H1 (cell line): ENCODE data around the gene TMEM271. TPM values are rescaled to one million over a fixed set of nuclear protein-coding genes. Genes with fewer than 3 reads are reported as not detected.

Experiments used
- CHD2 ChIP-seq: IDR thresholded peaks from 2 replicates; pipeline ENCODE4 v1.6.1; 2012; ENCODE audit warnings: low read length, improper control_type of control experiment
- CTBP2 ChIP-seq: IDR thresholded peaks from 2 replicates; pipeline ENCODE4 v1.7.0; 2011; ENCODE audit warnings: borderline replicate concordance, mild to moderate bottlenecking, moderate library complexity, mixed read lengths, low read length; ENCODE audit not compliant: insufficient read depth, insufficient read length
- EGR1 ChIP-seq: IDR thresholded peaks from 2 replicates; pipeline ENCODE4 v1.6.1; 2011; ENCODE audit warnings: low read depth, low read length, borderline replicate concordance
- FOSL1 ChIP-seq: IDR thresholded peaks from 2 replicates; pipeline ENCODE4 v1.6.1; 2011; ENCODE audit warnings: mild to moderate bottlenecking, low read depth, low read length, moderate library complexity; ENCODE audit not compliant: insufficient read depth
- KDM5A ChIP-seq: fragments of 200-600 bp; IDR thresholded peaks from 2 replicates; pipeline ENCODE4 v1.7.1; 2012; ENCODE audit warnings: mild to moderate bottlenecking, low read length, inconsistent platforms, mixed read lengths
- NANOG ChIP-seq: IDR thresholded peaks from 2 replicates; pipeline ENCODE4 v1.6.1; 2011; ENCODE audit warnings: low read length, low read depth, mild to moderate bottlenecking, inconsistent platforms; ENCODE audit not compliant: insufficient read depth, poor library complexity, severe bottlenecking
- RBBP5 ChIP-seq: IDR thresholded peaks from 2 replicates; pipeline ENCODE4 v1.7.1; 2012; ENCODE audit warnings: low read depth, mild to moderate bottlenecking, inconsistent platforms, low read length, moderate library complexity, borderline replicate concordance
- SP2 ChIP-seq: IDR thresholded peaks from 2 replicates; pipeline ENCODE4 v1.6.1; 2012; ENCODE audit warnings: mild to moderate bottlenecking, low read length, inconsistent platforms
- TAF1 ChIP-seq: IDR thresholded peaks from 2 replicates; pipeline ENCODE4 v1.6.1; 2011; ENCODE audit warnings: mild to moderate bottlenecking, low read depth, low read length
- polyA plus RNA-seq, 7 experiments: library from polyadenylated mRNA; depleted of rRNA in 3 of 7; stranded (reverse) in 5 of 7; unstranded in 2 of 7; fragments of >200 nt in 5 of 7; fragments of 200-250 nt in 2 of 7; gene quantifications; 1 replicate in 5 of 7; 2 replicates in 1 of 7; 4 replicates in 1 of 7; pipeline versions ENCODE4 v1.2.1 to v1.2.3, GENCODE V29; 2011 to 2013; ENCODE audit warnings: missing spikeins in 2 of 7, mixed read lengths in 2 of 7
- total RNA-seq: library from RNA; stranded (reverse); fragmentation: NEBNext Ultra II Directional; extraction: Animal tissue kit (Norgen Biotek cat#: 25700); gene quantifications from 2 replicates; pipeline ENCODE4 v1.2.1, GENCODE V29; 2021
- TF ChIP-seq, protein P1 (sequence below), 3 experiments: IDR thresholded peaks; 1 replicate in 2 of 3; 2 replicates in 1 of 3; pipeline versions ENCODE4 v1.5.1 to v1.6.1; 2011; ENCODE audit warnings: low read length in 3 of 3, mild to moderate bottlenecking in 3 of 3, inconsistent platforms in 2 of 3, low read depth in 1 of 3, moderate library complexity in 1 of 3; ENCODE audit not compliant: insufficient read depth in 1 of 3; ENCODE audit errors: control extremely low read depth in 1 of 3

Gene TMEM271
- total and polyA plus RNA-seq, 2 of the 8 experiments (the other 6 are each of a cell fraction or from before 2014, with no cell fraction given) = 0.08 to 0.35 TPM

DNA sequence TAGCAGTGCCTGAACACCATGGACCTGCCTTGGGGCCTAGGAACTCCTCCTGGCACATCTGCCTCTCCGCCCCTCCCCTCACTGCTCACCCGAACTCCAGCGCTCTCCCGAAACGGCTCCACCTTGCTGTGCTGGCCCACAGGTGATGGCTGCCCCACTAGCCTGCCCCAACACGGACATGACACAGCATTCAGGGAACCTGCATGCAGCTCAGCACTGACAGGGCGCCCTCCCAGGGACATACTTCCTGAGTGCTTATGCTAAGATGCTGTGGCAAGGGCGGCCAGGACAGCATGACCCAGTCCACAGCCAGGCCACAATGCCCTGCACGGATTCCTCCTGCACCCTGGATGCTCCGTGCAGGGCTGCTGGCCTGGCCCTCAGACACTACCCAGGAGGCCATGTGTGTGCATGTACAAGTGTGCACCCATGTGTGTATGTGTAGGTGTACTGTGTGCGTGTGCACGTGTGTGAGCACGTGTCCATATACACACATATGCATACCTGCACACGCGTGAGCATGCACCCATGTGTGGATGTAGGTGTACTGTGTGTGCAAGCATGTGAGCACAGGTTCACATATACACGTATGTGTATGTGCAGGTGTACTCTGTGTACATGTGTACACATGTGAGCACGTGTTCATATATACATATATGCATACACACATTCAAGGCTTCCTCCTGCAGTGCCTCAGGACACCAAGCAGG, 6.0 kb downstream of the TMEM271 start (continued):
- TF ChIP-seq, protein P1, sequence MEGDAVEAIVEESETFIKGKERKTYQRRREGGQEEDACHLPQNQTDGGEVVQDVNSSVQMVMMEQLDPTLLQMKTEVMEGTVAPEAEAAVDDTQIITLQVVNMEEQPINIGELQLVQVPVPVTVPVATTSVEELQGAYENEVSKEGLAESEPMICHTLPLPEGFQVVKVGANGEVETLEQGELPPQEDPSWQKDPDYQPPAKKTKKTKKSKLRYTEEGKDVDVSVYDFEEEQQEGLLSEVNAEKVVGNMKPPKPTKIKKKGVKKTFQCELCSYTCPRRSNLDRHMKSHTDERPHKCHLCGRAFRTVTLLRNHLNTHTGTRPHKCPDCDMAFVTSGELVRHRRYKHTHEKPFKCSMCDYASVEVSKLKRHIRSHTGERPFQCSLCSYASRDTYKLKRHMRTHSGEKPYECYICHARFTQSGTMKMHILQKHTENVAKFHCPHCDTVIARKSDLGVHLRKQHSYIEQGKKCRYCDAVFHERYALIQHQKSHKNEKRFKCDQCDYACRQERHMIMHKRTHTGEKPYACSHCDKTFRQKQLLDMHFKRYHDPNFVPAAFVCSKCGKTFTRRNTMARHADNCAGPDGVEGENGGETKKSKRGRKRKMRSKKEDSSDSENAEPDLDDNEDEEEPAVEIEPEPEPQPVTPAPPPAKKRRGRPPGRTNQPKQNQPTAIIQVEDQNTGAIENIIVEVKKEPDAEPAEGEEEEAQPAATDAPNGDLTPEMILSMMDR (IDR thresholded peaks at IDR 0.05; ENCODE audit: control extremely low read depth in 1 of 3, insufficient read depth in 1 of 3, low read depth in 1 of 3, low read length in 3 of 3) = no peak
- TF ChIP-seq KDM5A (no peak), NANOG (no peak), CTBP2 (no peak), EGR1 (no peak), SP2 (no peak), CHD2 (no peak), RBBP5 (no peak), TAF1 (no peak), FOSL1 (no peak)
